Middle frontal gyrus (tissue), 1 donor: ENCODE measurements around the gene ZNF12.

Experiments used
- DNase-seq: peaks from one replicate; pipeline ENCODE4 v3.0.0-alpha.2; 2015; ENCODE audit warnings: low spot score; ENCODE audit errors: extremely low spot score

Gene ZNF12

GRCh38 chr7:6647541-6647940 lies 59.2 kb downstream of the ZNF12 start:
- DNase-seq, result no peak

DNA sequence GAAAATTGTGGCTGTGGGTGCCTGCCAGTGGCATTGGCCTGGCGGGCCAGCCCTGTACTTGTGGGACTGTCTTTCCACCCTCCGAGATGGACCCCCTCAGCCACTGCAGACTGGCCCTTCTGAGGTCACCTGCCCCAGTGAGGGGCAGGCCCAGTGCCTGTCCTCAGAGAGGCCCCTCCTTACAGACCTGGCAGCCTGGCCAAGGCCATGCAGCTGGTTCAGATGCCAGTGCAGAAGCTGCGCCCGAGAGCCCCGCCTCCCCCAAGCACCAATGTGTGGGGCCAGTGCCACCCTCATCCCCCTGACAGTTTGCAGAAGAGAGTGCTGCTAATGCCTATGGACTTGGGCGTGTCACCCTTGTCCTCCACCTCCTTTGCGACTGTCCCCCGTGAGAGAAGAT lies 59.7 kb downstream of the ZNF12 start:
- no peak for DNase-seq

DNA sequence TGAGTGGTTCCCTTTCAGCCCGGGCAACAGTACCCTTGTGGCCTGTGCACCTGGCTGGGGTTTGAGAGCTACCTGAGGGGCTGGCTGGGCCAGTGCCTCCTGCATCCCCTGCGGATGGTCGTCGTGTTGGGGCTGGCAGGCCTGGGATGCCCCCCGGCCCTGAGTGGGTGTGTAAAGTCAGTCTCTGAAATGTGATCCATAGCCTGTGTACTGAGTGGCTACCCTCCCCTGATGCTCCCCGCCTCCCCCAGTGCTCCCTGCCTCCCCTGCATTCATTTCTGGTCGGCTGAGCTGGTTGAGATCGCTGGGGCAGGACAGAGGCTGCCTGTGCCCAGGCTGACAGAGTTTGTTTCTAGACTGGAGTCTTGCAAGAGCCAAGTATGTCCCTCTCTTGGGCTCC lies 60.3 kb downstream of the ZNF12 start:
- DNase-seq, result no peak

DNA sequence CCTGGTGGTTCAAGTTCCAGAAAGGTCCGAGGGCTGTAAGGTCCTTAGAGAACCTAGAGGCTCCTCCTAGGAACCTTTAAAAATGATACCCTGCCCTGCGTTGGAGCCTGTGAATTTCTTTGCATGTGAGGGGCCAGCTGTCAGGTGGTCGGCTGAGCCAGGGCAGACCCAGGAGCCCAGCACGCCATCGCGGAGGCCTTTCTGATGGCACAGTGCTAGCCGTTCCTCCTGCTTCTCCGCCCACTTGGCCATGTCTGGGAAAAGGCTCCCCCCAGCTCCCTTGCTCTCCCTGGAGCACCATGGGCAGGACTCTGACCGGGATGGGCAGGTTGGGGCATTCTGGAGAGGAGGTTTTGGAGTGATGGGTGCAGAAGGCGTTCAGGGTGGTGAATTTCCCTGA lies 62.0 kb downstream of the ZNF12 start:
- no peak for DNase-seq

DNA sequence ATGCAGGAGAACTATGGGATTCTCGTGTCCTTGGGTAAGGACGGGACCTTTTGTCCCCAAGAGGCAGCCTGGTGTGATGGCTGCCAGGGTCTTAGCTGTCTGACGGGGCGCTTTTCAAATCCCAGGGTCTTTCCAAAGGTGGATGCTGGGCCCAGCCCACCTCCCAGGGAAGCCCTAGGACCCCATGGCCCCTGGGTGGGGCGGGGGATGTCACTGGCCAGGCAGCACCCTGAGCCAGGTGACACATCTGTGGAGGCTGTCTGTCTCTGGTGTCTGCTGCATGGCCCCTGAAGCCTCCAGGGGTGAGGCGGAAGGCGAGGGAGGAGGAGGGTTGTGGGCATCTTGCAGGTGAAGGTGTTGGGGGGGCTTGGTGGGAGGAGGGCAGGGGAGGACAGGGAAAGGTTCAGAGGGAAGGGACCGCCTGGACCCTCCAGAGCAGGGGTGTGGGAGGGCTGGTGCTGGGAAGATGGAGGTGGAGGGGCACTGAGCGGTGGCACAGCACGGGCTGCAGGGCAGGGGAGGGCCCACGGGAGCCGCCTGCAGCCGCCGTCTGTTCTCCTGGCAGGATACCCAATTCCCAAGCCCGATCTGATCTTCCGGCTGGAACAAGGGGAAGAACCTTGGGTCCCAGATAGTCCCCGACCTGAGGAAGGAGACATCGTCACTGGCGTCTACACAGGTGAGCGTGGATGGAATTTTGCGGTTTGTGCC lies 62.7 kb downstream of the ZNF12 start:
- no peak for DNase-seq

- DNase-seq, result no peak
These were observed 63.7 kb downstream of the ZNF12 start for GRCh38 chr7:6642861-6643640.

GRCh38 chr7:6642239-6642839 lies 64.4 kb downstream of the ZNF12 start:
- DNase-seq, result no peak

DNA sequence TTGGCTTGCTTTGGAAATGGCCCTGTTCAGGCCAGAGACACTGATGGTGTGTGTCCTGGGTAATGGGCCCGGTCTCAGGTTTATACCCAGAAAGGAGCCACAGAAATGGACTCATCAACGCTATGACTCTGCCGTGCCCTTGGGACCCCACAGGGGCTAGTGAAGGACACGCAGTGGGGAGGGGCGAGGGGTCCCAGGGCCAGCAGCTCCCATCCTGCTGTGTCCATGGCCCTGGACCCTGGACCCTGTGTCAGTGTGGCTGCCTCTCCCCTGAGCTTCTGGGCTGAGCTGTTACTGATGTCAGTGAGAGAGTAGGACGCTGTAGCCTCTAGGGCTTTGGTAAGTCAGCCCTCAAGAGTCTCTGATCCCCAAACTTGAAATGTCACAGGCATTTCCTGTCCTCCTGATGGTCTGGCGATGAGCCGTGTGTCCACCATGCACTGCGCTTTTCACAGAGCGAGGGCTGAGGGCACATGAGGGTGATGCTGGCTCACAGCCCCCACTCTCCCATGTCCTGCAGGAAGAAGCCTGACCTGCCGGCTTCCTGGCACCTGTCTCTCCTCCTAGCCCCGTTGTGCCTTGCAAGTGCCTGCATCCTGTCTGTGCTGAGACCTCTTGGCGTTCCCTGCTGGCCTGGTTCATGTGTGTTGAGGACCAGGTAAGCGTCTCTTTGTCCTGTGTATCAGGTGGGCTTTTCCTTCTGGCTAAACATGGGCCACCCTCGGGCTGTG lies 65.3 kb downstream of the ZNF12 start:
- no peak for DNase-seq

DNA sequence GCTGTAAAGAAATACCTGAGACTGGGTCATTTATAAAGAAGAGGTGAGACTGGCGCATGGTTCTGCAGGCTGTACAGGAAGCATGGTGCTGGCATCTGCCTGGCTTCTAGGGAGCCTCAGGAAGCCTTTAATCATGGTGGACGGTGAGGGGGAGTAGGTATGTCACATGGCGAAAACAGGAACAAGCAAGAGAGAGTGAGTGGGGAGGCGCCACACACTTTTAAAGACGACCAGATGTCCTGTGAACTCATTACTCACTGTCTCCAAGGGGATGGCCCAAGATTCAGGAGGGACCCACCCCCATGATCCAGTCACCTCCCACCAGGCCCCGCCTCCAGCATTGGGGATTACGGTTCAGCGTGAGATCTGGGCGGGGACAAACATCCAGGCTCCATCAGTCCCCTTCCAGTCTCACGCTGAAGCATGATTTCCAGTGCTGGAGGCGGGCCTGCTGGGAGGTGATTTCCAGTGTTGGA lies 66.5 kb downstream of the ZNF12 start:
- no peak for DNase-seq

DNA sequence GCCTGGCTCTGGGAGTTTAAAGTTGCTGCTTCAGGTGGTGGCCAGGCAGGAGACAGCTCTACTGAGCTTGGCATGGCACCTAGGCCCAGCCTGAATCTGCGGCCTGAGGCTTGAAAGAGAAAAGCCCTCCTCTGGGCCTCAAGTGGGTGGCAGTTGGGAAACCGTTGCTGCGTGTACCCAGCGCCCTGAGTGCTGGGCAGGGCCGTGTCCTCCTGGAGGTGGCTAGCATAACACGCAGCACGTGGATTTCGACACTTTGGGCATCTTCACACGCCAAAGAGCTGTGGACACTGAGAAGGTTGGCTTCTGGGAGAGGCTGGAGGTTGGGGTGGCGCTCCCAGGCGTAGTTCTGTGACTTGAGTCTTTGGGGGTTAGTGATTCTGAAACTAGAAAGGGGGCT lies 67.1 kb downstream of the ZNF12 start:
- DNase-seq, result no peak

DNA sequence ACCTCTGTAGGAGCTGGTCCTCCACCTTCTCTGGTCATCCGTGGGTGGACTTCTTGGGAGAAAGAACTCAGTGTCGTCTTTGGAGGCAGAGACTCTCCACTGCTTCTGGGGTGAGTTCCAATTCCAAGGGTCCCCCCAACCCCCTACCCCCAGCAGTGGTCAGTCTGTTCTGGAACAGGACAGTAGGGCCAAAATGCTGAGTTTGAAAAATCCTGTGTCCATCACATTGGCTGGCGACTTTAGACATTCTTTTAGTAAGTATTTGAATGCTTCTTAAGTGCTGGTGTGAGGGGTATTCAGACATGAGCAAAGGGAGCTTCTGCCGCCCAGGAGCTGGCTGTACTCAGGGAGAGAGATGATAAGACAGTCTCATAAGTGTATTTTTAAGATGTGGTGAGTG lies 67.7 kb downstream of the ZNF12 start:
- DNase-seq, result no peak
